ENCODE measurements around the gene MRPL16. TPM values are rescaled to one million over a fixed set of nuclear protein-coding genes. Genes with fewer than 3 reads are reported as not detected.
A peak's percentile ranks its signal among the peaks of the same experiment; 100 is the strongest.
"Not testable (repeated sequence)": the region's sequence is repeated elsewhere in the genome, so short reads cannot be mapped to it uniquely, and the experiment has no call there.

Gene MRPL16
- total RNA-seq, 1 donor from 2014 or later = 23.5 TPM

DNA sequence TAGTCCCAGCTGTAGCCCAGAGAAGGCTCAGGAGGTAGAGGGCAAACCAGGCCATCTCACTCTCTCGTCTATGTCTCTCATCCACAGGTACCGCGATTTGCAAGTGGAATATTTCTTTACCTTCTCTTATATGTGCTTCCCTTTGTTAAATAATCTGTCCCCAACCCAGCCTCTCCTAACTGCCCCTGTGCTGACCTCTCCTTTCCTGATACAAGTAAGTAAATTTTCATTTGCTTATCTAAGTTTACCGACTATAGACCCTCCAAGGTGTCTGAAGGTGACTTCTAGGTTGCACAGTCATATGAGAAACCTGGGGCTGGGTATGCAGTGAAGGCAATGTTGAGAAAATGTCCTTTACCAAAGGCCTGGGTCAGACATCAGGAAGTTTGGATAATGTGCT lies 34.8 kb upstream of the MRPL16 start, which contains the start of gene CBLIF:
CBLIF (minus strand) TSS at position 101 of the 400 bp plus-strand sequence; CDS start at position 55, 46 bp downstream.
- H3K27me3 ChIP-seq (ENCODE audit: control insufficient read depth in 3 of 3, insufficient read depth in 3 of 3, low read length in 3 of 3) = no peaks in the 10 kb centered on the region
- H3K9ac ChIP-seq (ENCODE audit: low read depth in 1 of 3, low read length in 3 of 3) = no peak within 1 kb of the TSS
- no peak within 1 kb of the TSS for H3K4me3 ChIP-seq (ENCODE audit: low read length in 3 of 3)
- H3K27ac ChIP-seq (ENCODE audit: low read depth, low read length) = no peak within 1 kb of the TSS
- no peaks in the 10 kb centered on the region for H3K9me3 ChIP-seq (ENCODE audit: control insufficient read depth in 3 of 3, low read length in 3 of 3)
- H3K36me3 ChIP-seq (ENCODE audit: control insufficient read depth in 3 of 3, insufficient read depth in 3 of 3, low read length in 3 of 3) = no peaks in the 10 kb centered on the region
- no peaks in the 10 kb centered on the region for H3K4me1 ChIP-seq (ENCODE audit: control insufficient read depth in 3 of 3, insufficient read depth in 3 of 3, low read length in 3 of 3)

DNA sequence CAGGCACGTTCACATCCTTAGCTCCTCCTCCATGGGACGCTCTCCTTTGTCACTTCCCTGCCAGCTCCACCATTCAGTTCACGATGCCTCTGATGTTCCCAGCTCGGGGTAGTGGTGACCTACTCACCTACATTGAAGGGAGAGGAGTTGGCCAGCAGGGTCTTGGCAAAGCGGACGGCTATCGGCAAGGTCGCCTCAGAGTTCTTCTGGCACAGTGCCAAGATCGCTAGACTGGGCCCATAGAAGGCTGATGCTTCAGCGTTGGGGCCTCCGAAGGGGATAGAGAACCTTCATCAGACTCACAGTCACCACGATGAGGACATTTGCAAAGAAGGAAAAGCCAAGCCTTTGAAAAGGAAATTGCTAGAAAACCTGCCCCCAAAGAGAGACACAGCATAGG lies 31.7 kb upstream of the MRPL16 start:
- Histone ChIP-seq H3K9me3 (ENCODE audit: control insufficient read depth in 3 of 3, low read length in 3 of 3) (no peaks in the 10 kb centered on the region), H3K9ac (ENCODE audit: low read depth in 1 of 3, low read length in 3 of 3) (no peak overlapping the region), H3K27ac (ENCODE audit: low read depth, low read length) (no peak overlapping the region), H3K27me3 (ENCODE audit: control insufficient read depth in 3 of 3, insufficient read depth in 3 of 3, low read length in 3 of 3) (no peaks in the 10 kb centered on the region), H3K36me3 (ENCODE audit: control insufficient read depth in 3 of 3, insufficient read depth in 3 of 3, low read length in 3 of 3) (no peaks in the 10 kb centered on the region), H3K4me3 (ENCODE audit: low read length in 3 of 3) (no peak overlapping the region), H3K4me1 (ENCODE audit: control insufficient read depth in 3 of 3, insufficient read depth in 3 of 3, low read length in 3 of 3) (no peaks in the 10 kb centered on the region)

DNA sequence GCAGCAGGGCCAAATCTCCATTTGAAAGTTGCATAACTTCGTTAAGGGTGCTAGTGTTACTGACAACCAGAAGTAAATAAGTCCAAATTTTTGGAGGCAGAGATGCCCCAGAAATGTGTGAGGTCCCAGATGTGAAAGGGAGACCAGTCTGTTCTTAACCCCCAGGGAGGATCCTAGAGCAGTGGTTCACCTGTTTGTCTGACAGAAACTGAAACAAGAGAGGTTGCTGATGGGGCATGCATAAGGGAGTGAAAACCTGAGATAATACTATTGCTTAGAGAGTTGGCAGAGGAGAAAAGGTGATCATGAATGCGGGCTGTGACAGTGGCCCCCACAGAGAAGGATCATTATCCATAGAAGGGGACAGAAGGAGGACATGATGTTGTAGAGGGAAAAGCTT lies 30.9 kb upstream of the MRPL16 start:
- Histone ChIP-seq H3K4me1 (ENCODE audit: control insufficient read depth in 3 of 3, insufficient read depth in 3 of 3, low read length in 3 of 3) (no peaks in the 10 kb centered on the region), H3K27me3 (ENCODE audit: control insufficient read depth in 3 of 3, insufficient read depth in 3 of 3, low read length in 3 of 3) (no peaks in the 10 kb centered on the region), H3K9ac (ENCODE audit: low read depth in 1 of 3, low read length in 3 of 3) (no peak overlapping the region), H3K4me3 (ENCODE audit: low read length in 3 of 3) (no peak overlapping the region), H3K9me3 (ENCODE audit: control insufficient read depth in 3 of 3, low read length in 3 of 3) (no peaks in the 10 kb centered on the region), H3K27ac (ENCODE audit: low read depth, low read length) (no peak overlapping the region), H3K36me3 (ENCODE audit: control insufficient read depth in 3 of 3, insufficient read depth in 3 of 3, low read length in 3 of 3) (no peaks in the 10 kb centered on the region)

DNA sequence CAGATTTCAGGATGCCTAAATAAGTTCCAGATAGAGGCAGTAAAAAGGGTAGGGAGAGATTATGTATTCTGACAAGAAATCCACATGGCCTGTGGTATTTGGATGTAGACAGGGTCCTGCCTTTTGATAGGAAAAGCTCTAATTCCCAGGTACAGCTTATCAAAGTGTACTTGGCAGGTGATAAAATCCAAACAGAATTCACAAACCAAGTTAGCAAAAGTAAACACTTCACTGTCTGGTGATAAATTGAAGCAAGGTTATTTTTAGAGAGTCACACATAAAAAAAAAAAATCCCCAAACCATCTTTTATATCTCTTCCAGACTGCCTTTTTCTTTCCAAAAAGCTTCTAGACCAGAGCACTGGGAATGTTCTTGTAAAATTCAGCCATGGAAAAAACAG lies 29.0 kb upstream of the MRPL16 start:
- no peaks in the 10 kb centered on the region for H3K9me3 ChIP-seq (ENCODE audit: control insufficient read depth in 3 of 3, low read length in 3 of 3)
- no peak overlapping the region for H3K27ac ChIP-seq (ENCODE audit: low read depth, low read length)

DNA sequence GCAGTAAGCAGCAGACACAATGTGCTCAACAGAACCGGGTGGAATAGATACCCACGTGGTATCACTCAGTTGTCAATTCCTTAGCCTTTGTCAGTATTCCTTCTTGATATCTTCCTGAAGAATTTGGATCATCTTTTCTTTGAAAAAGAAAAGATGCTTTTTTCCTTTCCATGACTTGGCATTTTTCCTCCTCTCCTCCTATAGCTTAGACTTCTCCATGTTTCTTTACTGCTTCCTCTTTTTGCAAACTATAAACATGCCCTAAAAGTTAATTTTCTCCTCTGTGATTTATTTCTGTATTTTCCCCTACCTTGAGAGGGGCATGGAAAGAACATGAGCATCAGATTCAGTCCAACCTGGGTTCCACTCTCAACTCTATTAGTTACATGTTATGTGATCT lies 23.0 kb upstream of the MRPL16 start:
- H3K9ac ChIP-seq (ENCODE audit: low read depth in 1 of 3, low read length in 3 of 3) = no peak overlapping the region
- no peaks in the 10 kb centered on the region for H3K9me3 ChIP-seq (ENCODE audit: control insufficient read depth in 3 of 3, low read length in 3 of 3)
- no peaks in the 10 kb centered on the region for H3K36me3 ChIP-seq (ENCODE audit: control insufficient read depth in 3 of 3, insufficient read depth in 3 of 3, low read length in 3 of 3)
- no peaks in the 10 kb centered on the region for H3K4me1 ChIP-seq (ENCODE audit: control insufficient read depth in 3 of 3, insufficient read depth in 3 of 3, low read length in 3 of 3)
- no peak overlapping the region for H3K4me3 ChIP-seq (ENCODE audit: low read length in 3 of 3)
- H3K27ac ChIP-seq (ENCODE audit: low read depth, low read length) = no peak overlapping the region
- no peaks in the 10 kb centered on the region for H3K27me3 ChIP-seq (ENCODE audit: control insufficient read depth in 3 of 3, insufficient read depth in 3 of 3, low read length in 3 of 3)

More for the DNA sequence above, 29.0 kb upstream of the MRPL16 start:
- Histone ChIP-seq H3K4me1 (ENCODE audit: control insufficient read depth in 3 of 3, insufficient read depth in 3 of 3, low read length in 3 of 3) (no peaks in the 10 kb centered on the region), H3K4me3 (ENCODE audit: low read length in 3 of 3) (no peak overlapping the region), H3K27me3 (ENCODE audit: control insufficient read depth in 3 of 3, insufficient read depth in 3 of 3, low read length in 3 of 3) (no peaks in the 10 kb centered on the region), H3K36me3 (ENCODE audit: control insufficient read depth in 3 of 3, insufficient read depth in 3 of 3, low read length in 3 of 3) (no peaks in the 10 kb centered on the region), H3K9ac (ENCODE audit: low read depth in 1 of 3, low read length in 3 of 3) (no peak overlapping the region)

DNA sequence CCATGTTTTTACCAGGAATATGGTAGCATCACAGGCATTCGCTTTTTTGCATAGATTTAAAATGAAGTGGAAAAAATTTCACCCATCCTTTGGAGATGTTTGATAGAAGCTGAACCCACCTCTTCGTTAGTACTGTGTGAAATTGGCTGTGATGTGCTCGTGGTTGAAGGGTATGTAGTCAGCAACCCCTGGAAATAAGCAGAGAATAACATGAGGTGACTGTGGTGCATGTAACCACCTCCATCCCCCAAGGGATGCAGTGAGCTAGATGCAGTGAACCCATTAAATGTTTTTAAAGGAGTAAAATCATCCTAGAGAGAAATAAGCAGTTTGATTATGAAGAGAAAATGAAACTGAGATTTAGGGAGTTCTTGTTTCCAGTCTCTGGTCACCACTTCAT lies 18.8 kb upstream of the MRPL16 start:
- no peaks in the 10 kb centered on the region for H3K36me3 ChIP-seq (ENCODE audit: control insufficient read depth in 3 of 3, insufficient read depth in 3 of 3, low read length in 3 of 3)
- H3K4me3 ChIP-seq (ENCODE audit: low read length in 3 of 3) = no peak overlapping the region
- no peaks in the 10 kb centered on the region for H3K9me3 ChIP-seq (ENCODE audit: control insufficient read depth in 3 of 3, low read length in 3 of 3)
- no peaks in the 10 kb centered on the region for H3K27me3 ChIP-seq (ENCODE audit: control insufficient read depth in 3 of 3, insufficient read depth in 3 of 3, low read length in 3 of 3)
- no peak overlapping the region for H3K9ac ChIP-seq (ENCODE audit: low read depth in 1 of 3, low read length in 3 of 3)
- no peaks in the 10 kb centered on the region for H3K4me1 ChIP-seq (ENCODE audit: control insufficient read depth in 3 of 3, insufficient read depth in 3 of 3, low read length in 3 of 3)
- no peak overlapping the region for H3K27ac ChIP-seq (ENCODE audit: low read depth, low read length)

DNA sequence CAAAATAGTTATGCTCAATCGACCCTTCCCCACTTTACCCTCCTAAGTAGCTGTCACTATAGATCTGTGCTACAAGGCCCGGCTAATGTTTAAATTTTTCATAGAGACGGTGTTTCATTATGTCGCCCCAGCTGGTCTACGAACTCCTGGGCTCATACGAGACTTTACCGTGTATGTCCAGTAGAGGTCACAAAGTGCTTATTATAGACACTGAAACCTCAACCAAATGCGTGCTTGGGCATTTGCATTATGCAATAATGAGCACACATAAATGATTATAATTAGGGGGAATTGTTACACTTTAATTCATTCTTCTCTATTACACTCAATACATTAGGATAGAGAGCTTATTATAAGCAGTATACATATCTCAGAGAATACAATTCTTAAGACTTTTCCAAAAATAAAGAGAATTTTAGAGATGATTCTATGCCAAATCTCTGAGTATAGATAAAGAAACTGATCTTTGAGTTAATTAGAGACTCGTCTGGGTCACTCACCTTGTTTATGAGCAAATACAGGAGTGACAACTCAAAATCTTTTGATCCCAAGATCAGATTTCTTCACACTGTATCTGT lies 12.5 kb upstream of the MRPL16 start:
- Histone ChIP-seq H3K27me3 (ENCODE audit: control insufficient read depth in 3 of 3, insufficient read depth in 3 of 3, low read length in 3 of 3) (no peaks in the 10 kb centered on the region), H3K4me1 (ENCODE audit: control insufficient read depth in 3 of 3, insufficient read depth in 3 of 3, low read length in 3 of 3) (no peaks in the 10 kb centered on the region), H3K4me3 (ENCODE audit: low read length in 3 of 3) (no peak overlapping the region), H3K9ac (ENCODE audit: low read depth in 1 of 3, low read length in 3 of 3) (peak overlapping the region in 1 of 3 donors; percentile 19), H3K36me3 (ENCODE audit: control insufficient read depth in 3 of 3, insufficient read depth in 3 of 3, low read length in 3 of 3) (no peaks in the 10 kb centered on the region), H3K27ac (ENCODE audit: low read depth, low read length) (no peak overlapping the region), H3K9me3 (ENCODE audit: control insufficient read depth in 3 of 3, low read length in 3 of 3) (no peaks in the 10 kb centered on the region)

DNA sequence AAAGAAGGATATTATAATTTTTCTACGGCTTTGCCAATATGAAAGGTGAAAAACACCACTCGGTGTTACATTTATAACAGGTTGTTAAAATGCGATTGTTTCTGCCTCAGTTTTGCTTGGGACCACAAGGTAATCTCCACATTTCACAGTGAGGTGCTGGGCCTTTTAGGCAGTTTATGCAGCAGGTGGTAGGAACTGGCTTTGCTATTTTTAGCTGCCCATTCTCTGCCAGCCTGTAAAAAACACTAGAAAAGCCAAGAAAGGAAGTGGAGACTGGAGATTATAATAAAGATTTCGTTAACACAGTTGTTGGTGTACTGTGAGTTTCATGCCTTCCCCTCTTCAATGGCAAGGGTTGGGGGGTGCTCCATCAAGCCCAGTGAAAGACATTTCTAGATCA lies 8.0 kb upstream of the MRPL16 start:
- H3K27ac ChIP-seq (ENCODE audit: low read depth, low read length) = no peak overlapping the region

DNA sequence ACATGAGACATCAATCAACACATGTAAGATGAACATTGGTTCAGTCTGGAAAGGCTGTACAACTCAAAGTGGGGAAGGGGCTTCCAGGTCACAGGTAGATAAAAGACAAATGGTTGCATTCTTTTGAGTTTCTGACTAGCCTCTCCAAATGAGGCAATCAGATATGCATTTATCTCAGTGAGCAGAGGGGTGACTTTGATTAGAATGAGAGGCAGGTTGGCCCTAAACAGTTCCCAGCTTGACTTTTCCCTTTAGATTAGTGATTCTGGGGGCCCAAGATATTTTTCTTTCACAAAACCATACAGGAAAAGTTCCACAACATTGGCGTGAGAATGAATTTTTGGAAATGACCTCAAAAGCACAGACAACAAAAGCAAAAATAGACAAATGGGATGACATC lies 5.9 kb upstream of the MRPL16 start:
- H3K4me1 ChIP-seq (ENCODE audit: control insufficient read depth in 3 of 3, insufficient read depth in 3 of 3, low read length in 3 of 3); H3K9me3 ChIP-seq (ENCODE audit: control insufficient read depth in 3 of 3, low read length in 3 of 3); H3K9ac ChIP-seq (ENCODE audit: low read depth in 1 of 3, low read length in 3 of 3); H3K4me3 ChIP-seq (ENCODE audit: low read length in 3 of 3); H3K36me3 ChIP-seq (ENCODE audit: control insufficient read depth in 3 of 3, insufficient read depth in 3 of 3, low read length in 3 of 3); H3K27ac ChIP-seq (ENCODE audit: low read depth, low read length); H3K27me3 ChIP-seq (ENCODE audit: control insufficient read depth in 3 of 3, insufficient read depth in 3 of 3, low read length in 3 of 3): not testable (repeated sequence)

More for the DNA sequence above, 8.0 kb upstream of the MRPL16 start:
- Histone ChIP-seq H3K36me3 (ENCODE audit: control insufficient read depth in 3 of 3, insufficient read depth in 3 of 3, low read length in 3 of 3) (no peaks in the 10 kb centered on the region), H3K27me3 (ENCODE audit: control insufficient read depth in 3 of 3, insufficient read depth in 3 of 3, low read length in 3 of 3) (no peaks in the 10 kb centered on the region), H3K4me1 (ENCODE audit: control insufficient read depth in 3 of 3, insufficient read depth in 3 of 3, low read length in 3 of 3) (no peaks in the 10 kb centered on the region), H3K9me3 (ENCODE audit: control insufficient read depth in 3 of 3, low read length in 3 of 3) (no peaks in the 10 kb centered on the region), H3K4me3 (ENCODE audit: low read length in 3 of 3) (no peak overlapping the region), H3K9ac (ENCODE audit: low read depth in 1 of 3, low read length in 3 of 3) (no peak overlapping the region)

DNA sequence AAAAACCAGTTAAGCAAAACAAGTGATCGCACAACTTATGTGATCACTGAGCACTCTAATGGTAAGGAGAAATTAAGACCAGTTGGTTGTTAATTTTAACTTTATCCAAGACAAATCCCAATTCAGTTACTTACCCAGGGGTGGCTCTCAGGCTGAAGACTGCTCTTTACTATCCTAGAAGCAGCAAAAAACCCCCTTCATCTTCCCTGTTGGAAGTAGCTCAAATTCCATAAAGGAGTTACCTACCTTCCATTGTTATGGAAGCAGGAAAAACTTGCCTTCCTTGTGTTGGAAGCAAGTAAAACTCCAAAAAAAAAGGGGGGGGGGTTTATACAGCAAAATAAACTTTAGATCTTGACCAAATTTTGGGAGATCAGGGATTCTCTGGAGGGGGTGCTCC lies 5.2 kb upstream of the MRPL16 start:
- Histone ChIP-seq H3K4me1 (ENCODE audit: control insufficient read depth in 3 of 3, insufficient read depth in 3 of 3, low read length in 3 of 3) (peaks cover 0 to 4% (median 0%) of the 10 kb centered on the region in 3 donors), H3K27ac (ENCODE audit: low read depth, low read length) (no peak overlapping the region), H3K27me3 (ENCODE audit: control insufficient read depth in 3 of 3, insufficient read depth in 3 of 3, low read length in 3 of 3) (no peaks in the 10 kb centered on the region), H3K9me3 (ENCODE audit: control insufficient read depth in 3 of 3, low read length in 3 of 3) (no peaks in the 10 kb centered on the region), H3K4me3 (ENCODE audit: low read length in 3 of 3) (no peak overlapping the region), H3K36me3 (ENCODE audit: control insufficient read depth in 3 of 3, insufficient read depth in 3 of 3, low read length in 3 of 3) (no peaks in the 10 kb centered on the region), H3K9ac (ENCODE audit: low read depth in 1 of 3, low read length in 3 of 3) (no peak overlapping the region)

Measured in skeletal muscle tissue (tissue), 4 donors.